HG02610 (cell line): ENCODE measurements around the gene DGUOK.
"Not testable (repeated sequence)": the region's sequence is repeated elsewhere in the genome, so short reads cannot be mapped to it uniquely, and the experiment has no call there.

Source experiments
- ATAC-seq: cut with Tn5 transposase; IDR thresholded peaks from one replicate; pipeline ENCODE4 v1.9.1; 2021; ENCODE audit warnings: mild to moderate bottlenecking, moderate library complexity; ENCODE audit not compliant: unreplicated experiment

DGUOK gene

GRCh38 chr2:73899801-73900336 lies 26.8 kb upstream of the DGUOK start:
- ATAC-seq: no peak

- no peak for ATAC-seq
Measured at GRCh38 chr2:73901143-73901542, 25.5 kb upstream of the DGUOK start.

GRCh38 chr2:73902284-73902683 lies 24.4 kb upstream of the DGUOK start:
- no peak for ATAC-seq

GRCh38 chr2:73903313-73903712 lies 23.4 kb upstream of the DGUOK start:
- no peak for ATAC-seq

- ATAC-seq: not testable (repeated sequence)
Measured at GRCh38 chr2:73903949-73904613, 22.6 kb upstream of the DGUOK start.

GRCh38 chr2:73904952-73905351 lies 21.7 kb upstream of the DGUOK start:
- ATAC-seq: no peak

- ATAC-seq: no peak
Measured at GRCh38 chr2:73906847-73907505, 19.7 kb upstream of the DGUOK start.

GRCh38 chr2:73907840-73908452 lies 18.7 kb upstream of the DGUOK start:
- ATAC-seq: peak; percentile 74

GRCh38 chr2:73908689-73909652 lies 17.7 kb upstream of the DGUOK start:
- ATAC-seq: no peak

GRCh38 chr2:73910873-73911547 lies 15.7 kb upstream of the DGUOK start:
- ATAC-seq: no peak

GRCh38 chr2:73911548-73912208 lies 15.0 kb upstream of the DGUOK start:
- no peak for ATAC-seq

- ATAC-seq: no peak
Measured at GRCh38 chr2:73913414-73914054, 13.1 kb upstream of the DGUOK start.

- ATAC-seq: no peak
Measured at GRCh38 chr2:73914667-73915066, 12.0 kb upstream of the DGUOK start.

- ATAC-seq: no peak
Measured at GRCh38 chr2:73915437-73915993, 11.2 kb upstream of the DGUOK start.

- ATAC-seq: no peak
Measured at GRCh38 chr2:73916666-73917065, 10.0 kb upstream of the DGUOK start.

- no peak for ATAC-seq
Measured at GRCh38 chr2:73917296-73917695, 9.4 kb upstream of the DGUOK start.

GRCh38 chr2:73917696-73918207 lies 8.9 kb upstream of the DGUOK start:
- ATAC-seq: no peak

- ATAC-seq: no peak
Measured at GRCh38 chr2:73918856-73919255, 7.8 kb upstream of the DGUOK start.
